ENCODE data around the gene USP27X.

DNA sequence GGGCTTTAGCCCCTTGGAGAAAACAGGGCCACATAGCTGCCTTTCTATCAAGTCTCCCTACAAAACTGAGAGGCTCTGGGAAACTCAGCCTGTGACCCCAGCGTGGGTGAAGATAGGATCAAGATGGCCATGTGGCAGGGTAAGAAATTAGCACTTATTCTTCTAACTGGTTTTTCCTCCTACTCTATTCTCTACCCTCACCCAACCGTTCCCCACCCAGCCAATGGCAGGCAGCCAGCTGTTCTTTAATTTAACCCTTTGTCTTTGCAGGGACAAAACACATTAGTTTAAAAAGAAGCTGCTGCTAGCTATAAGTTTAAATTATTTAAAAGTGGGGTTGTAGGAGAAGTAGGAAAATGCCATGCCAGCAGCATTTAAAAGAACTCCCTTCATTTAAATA, 45.9 kb downstream of the USP27X start:
- TF ChIP-seq POLR2A (IDR thresholded peaks at IDR 0.05; ENCODE audit: low read depth, low read length), result no peak
- no peak for TF ChIP-seq TAF1 (IDR thresholded peaks at IDR 0.05; ENCODE audit: borderline replicate concordance, low read depth, low read length)
- no peak for TF ChIP-seq POLR2AphosphoS5 (IDR thresholded peaks at IDR 0.05; ENCODE audit: low read depth, low read length)

Measured in GM12892 (cell line).